Liver (tissue), 3 donors: ENCODE measurements around the gene NUDT6.

ENCODE experiments used
- CTCF ChIP-seq: fragments of 150-350 bp; IDR thresholded peaks from 2 replicates; pipeline ENCODE4 v1.5.1; 2017; ENCODE audit warnings: improper control_type of control experiment, low read depth, low read length; ENCODE audit not compliant: missing input control
- EGR1 ChIP-seq, 2 donors: IDR thresholded peaks; 2 replicates each; pipeline ENCODE4 v1.6.1; 2016 to 2018; ENCODE audit warnings: antibody characterized with exemption in 2 of 2, low read depth in 2 of 2
- JUND ChIP-seq, 2 donors: IDR thresholded peaks; 2 replicates each; pipeline ENCODE4 v1.6.1; 2016; ENCODE audit warnings: antibody characterized with exemption in 2 of 2
- SP1 ChIP-seq: IDR thresholded peaks from 2 replicates; pipeline ENCODE4 v1.6.1; 2018; ENCODE audit warnings: antibody characterized with exemption, mild to moderate bottlenecking
- TF ChIP-seq, protein P1 (sequence below): IDR thresholded peaks from 2 replicates; pipeline ENCODE4 v1.6.1; 2016; ENCODE audit warnings: antibody characterized with exemption
- donor health status: healthy.
- donor health status: healthy.

- TF ChIP-seq CTCF (no peak), EGR1 (IDR thresholded peaks at IDR 0.05; ENCODE audit: low read depth in 2 of 2) (no peak), JUND (IDR thresholded peaks at IDR 0.05) (no peak), SP1 (no peak)
- TF ChIP-seq, protein P1, sequence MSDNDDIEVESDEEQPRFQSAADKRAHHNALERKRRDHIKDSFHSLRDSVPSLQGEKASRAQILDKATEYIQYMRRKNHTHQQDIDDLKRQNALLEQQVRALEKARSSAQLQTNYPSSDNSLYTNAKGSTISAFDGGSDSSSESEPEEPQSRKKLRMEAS = no peak
Observed at GRCh38 chr4:122906859-122907305, 15.5 kb downstream of the NUDT6 start.
